ENCODE results near the gene RRP8. TPM values are rescaled to one million over a fixed set of nuclear protein-coding genes. Genes with fewer than 3 reads are reported as not detected.

RRP8 gene
- total RNA-seq, 1 donor from 2014 or later, result 23.9 TPM

DNA sequence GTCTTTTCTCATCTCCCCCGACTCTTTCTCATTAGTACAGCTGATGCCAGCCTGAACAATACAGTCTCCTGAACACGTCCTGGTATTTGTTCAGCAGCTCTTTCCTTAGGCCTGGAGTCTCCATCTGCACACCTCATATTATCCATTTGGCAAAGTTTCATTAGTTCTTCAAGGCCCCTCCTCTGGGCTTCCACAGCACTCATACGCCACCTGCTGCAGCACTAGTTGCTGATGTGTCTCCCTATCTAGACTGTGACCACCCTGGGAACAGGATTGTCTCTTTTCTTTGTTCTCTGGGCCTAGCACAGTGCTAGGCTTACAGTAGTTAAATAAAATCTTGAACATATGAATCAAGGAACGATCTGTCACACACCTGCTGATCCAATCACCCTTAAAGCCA, 35.0 kb upstream of the RRP8 start:
- no peaks in the 10 kb centered on the region for H3K36me3 ChIP-seq (ENCODE audit: insufficient read depth, low read length)
- Mint-ChIP-seq H3K27me3 (ENCODE audit: low read depth, unreplicated experiment) (peaks cover 5% of the 10 kb centered on the region), H3K27ac (ENCODE audit: unreplicated experiment) (no peak overlapping the region), H3K36me3 (ENCODE audit: low read depth, unreplicated experiment) (peaks cover under 1% of the 10 kb centered on the region), H3K4me3 (ENCODE audit: unreplicated experiment) (no peak overlapping the region), H3K9me3 (ENCODE audit: unreplicated experiment) (no peaks in the 10 kb centered on the region), H3K4me1 (ENCODE audit: low read depth, unreplicated experiment) (no peaks in the 10 kb centered on the region)
- DNase-seq (ENCODE audit: low read depth) (no peak), FAIRE-seq (no peak)
- peaks cover 4% of the 10 kb centered on the region for H4K20me1 ChIP-seq (ENCODE audit: insufficient read depth, low read length)
- H3K9ac ChIP-seq (ENCODE audit: low read length), result no peak overlapping the region
- no peak overlapping the region for H2AFZ ChIP-seq (ENCODE audit: low read depth, low read length)
- H3K4me1 ChIP-seq (ENCODE audit: insufficient read depth, low read length), result peaks cover 8% of the 10 kb centered on the region
- H3K27ac ChIP-seq (ENCODE audit: low read depth, low read length), result no peak overlapping the region
- H3K4me3 ChIP-seq (ENCODE audit: insufficient read depth, low read depth, low read length), result no peak overlapping the region
- no peak for TF ChIP-seq CTCF (IDR thresholded peaks at IDR 0.05; ENCODE audit: insufficient read depth, low read depth, low read length)
- no peak for TF ChIP-seq EZH2 (IDR thresholded peaks at IDR 0.05; ENCODE audit: insufficient read depth, low read length)
- no peaks in the 10 kb centered on the region for H3K27me3 ChIP-seq (ENCODE audit: insufficient read depth, low read length)
- H3K79me2 ChIP-seq (ENCODE audit: insufficient read depth, low read length), result no peaks in the 10 kb centered on the region
- no peak overlapping the region for H3K4me2 ChIP-seq (ENCODE audit: low read length)
- no peaks in the 10 kb centered on the region for H3K9me3 ChIP-seq (ENCODE audit: insufficient read depth, low read depth, low read length)

GRCh38 chr11:6637871-6638270, 34.5 kb upstream of the RRP8 start:
- Mint-ChIP-seq H3K27me3 (ENCODE audit: low read depth, unreplicated experiment) (peaks cover 5% of the 10 kb centered on the region), H3K36me3 (ENCODE audit: low read depth, unreplicated experiment) (peaks cover 1% of the 10 kb centered on the region), H3K27ac (ENCODE audit: unreplicated experiment) (no peak overlapping the region), H3K4me1 (ENCODE audit: low read depth, unreplicated experiment) (no peaks in the 10 kb centered on the region), H3K4me3 (ENCODE audit: unreplicated experiment) (no peak overlapping the region), H3K9me3 (ENCODE audit: unreplicated experiment) (no peaks in the 10 kb centered on the region)
- no peaks in the 10 kb centered on the region for H3K36me3 ChIP-seq (ENCODE audit: insufficient read depth, low read length)
- H3K4me2 ChIP-seq (ENCODE audit: low read length), result no peak overlapping the region
- no peaks in the 10 kb centered on the region for H3K9me3 ChIP-seq (ENCODE audit: insufficient read depth, low read depth, low read length)
- H4K20me1 ChIP-seq (ENCODE audit: insufficient read depth, low read length), result peaks cover 4% of the 10 kb centered on the region
- H3K4me3 ChIP-seq (ENCODE audit: insufficient read depth, low read depth, low read length), result no peak overlapping the region
- H3K27ac ChIP-seq (ENCODE audit: low read depth, low read length), result no peak overlapping the region
- no peaks in the 10 kb centered on the region for H3K27me3 ChIP-seq (ENCODE audit: insufficient read depth, low read length)
- FAIRE-seq, result no peak
- no peaks in the 10 kb centered on the region for H3K79me2 ChIP-seq (ENCODE audit: insufficient read depth, low read length)
- peak; percentile 75 for DNase-seq (ENCODE audit: low read depth)
- no peak overlapping the region for H2AFZ ChIP-seq (ENCODE audit: low read depth, low read length)
- TF ChIP-seq EZH2 (IDR thresholded peaks at IDR 0.05; ENCODE audit: insufficient read depth, low read length), result no peak
- TF ChIP-seq CTCF (IDR thresholded peaks at IDR 0.05; ENCODE audit: insufficient read depth, low read depth, low read length), result no peak
- H3K9ac ChIP-seq (ENCODE audit: low read length), result no peak overlapping the region
- H3K4me1 ChIP-seq (ENCODE audit: insufficient read depth, low read length), result peaks cover 8% of the 10 kb centered on the region

DNA sequence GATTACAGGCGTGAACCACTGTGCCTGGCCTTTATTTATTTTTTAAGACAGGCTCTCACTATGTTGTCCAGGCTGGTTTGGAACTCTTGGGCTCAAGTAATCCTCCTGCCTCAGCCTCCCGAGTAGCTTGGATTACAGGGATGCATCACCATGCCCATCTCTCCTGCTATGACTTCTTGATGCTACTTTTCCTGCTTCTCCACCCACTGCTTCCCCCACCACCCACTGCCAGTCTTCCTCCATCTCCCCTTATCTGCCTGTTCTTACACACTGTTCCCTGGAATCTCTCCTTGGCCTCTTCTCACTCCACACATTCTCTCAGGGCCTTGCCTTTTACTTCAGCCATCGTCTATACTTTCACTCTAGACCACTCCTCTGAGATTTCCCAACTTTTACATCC, 33.1 kb upstream of the RRP8 start:
- TF ChIP-seq EZH2 (IDR thresholded peaks at IDR 0.05; ENCODE audit: insufficient read depth, low read length) (no peak), CTCF (IDR thresholded peaks at IDR 0.05; ENCODE audit: insufficient read depth, low read depth, low read length) (no peak)
- no peaks in the 10 kb centered on the region for H4K20me1 ChIP-seq (ENCODE audit: insufficient read depth, low read length)
- H3K4me1 Mint-ChIP-seq (ENCODE audit: low read depth, unreplicated experiment), result no peaks in the 10 kb centered on the region
- H3K27ac ChIP-seq (ENCODE audit: low read depth, low read length), result no peak overlapping the region
- H3K9me3 ChIP-seq (ENCODE audit: insufficient read depth, low read depth, low read length), result no peaks in the 10 kb centered on the region
- no peaks in the 10 kb centered on the region for H3K79me2 ChIP-seq (ENCODE audit: insufficient read depth, low read length)
- peaks cover 8% of the 10 kb centered on the region for H3K4me1 ChIP-seq (ENCODE audit: insufficient read depth, low read length)
- H3K4me3 Mint-ChIP-seq (ENCODE audit: unreplicated experiment), result no peak overlapping the region
- H3K9me3 Mint-ChIP-seq (ENCODE audit: unreplicated experiment), result no peaks in the 10 kb centered on the region
- FAIRE-seq (no peak), DNase-seq (ENCODE audit: low read depth) (no peak)
- no peaks in the 10 kb centered on the region for H3K36me3 ChIP-seq (ENCODE audit: insufficient read depth, low read length)
- H3K36me3 Mint-ChIP-seq (ENCODE audit: low read depth, unreplicated experiment), result peaks cover 10% of the 10 kb centered on the region
- no peak overlapping the region for H3K27ac Mint-ChIP-seq (ENCODE audit: unreplicated experiment)
- no peaks in the 10 kb centered on the region for H3K27me3 ChIP-seq (ENCODE audit: insufficient read depth, low read length)
- no peak overlapping the region for H3K4me2 ChIP-seq (ENCODE audit: low read length)
- peaks cover 14% of the 10 kb centered on the region for H3K27me3 Mint-ChIP-seq (ENCODE audit: low read depth, unreplicated experiment)
- H3K9ac ChIP-seq (ENCODE audit: low read length), result no peak overlapping the region
- H2AFZ ChIP-seq (ENCODE audit: low read depth, low read length), result no peak overlapping the region
- no peak overlapping the region for H3K4me3 ChIP-seq (ENCODE audit: insufficient read depth, low read depth, low read length)
